ENCODE measurements around the gene TGDS. TPM values are rescaled to one million over a fixed set of nuclear protein-coding genes. Genes with fewer than 3 reads are reported as not detected.
"Not testable (repeated sequence)": the region's sequence is repeated elsewhere in the genome, so short reads cannot be mapped to it uniquely, and the experiment has no call there.

Gene TGDS, protein sequence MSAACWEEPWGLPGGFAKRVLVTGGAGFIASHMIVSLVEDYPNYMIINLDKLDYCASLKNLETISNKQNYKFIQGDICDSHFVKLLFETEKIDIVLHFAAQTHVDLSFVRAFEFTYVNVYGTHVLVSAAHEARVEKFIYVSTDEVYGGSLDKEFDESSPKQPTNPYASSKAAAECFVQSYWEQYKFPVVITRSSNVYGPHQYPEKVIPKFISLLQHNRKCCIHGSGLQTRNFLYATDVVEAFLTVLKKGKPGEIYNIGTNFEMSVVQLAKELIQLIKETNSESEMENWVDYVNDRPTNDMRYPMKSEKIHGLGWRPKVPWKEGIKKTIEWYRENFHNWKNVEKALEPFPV
- total RNA-seq (1 to 10 TPM; 2.1 to 6.5 (median 5.1) TPM), polyA plus RNA-seq (1 to 10 TPM; 5.8 to 8.4 TPM)

DNA sequence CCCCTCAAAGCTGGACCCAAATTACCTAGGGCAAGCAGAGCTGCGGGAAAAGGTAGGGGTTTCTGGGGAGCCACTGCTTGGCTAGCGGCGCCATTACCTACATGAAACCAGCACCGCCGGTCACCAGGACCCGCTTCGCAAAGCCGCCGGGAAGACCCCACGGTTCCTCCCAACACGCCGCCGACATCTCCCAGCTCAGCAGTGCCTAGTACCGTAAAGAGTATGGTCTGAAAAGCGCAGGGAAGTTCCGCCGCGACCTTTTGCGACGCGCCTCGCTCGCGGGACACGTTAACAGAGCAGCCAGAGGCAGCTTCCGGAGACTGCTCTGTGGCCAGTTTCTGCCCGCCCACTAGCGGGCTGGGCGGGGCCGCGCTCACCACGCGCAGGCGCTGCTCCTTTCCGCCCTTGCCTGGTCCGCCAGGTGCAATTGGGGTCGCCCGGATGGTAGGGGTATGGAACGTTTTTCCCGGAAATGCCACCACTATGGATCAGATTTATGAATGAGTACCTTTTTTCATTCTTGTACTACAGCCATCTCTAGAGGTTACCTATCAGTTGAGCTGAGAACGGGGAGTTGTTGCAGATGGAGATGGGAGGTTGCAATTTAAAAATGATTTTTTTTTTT lies at the start of gene TGDS:
TGDS (minus strand) TSS at position 203 of the 625 bp plus-strand sequence; CDS start at position 187, 16 bp downstream.
- peak within 1 kb of the TSS; percentile 61 to 89 (median 86) for H3K4me3 ChIP-seq
- DNase-seq (peak; percentile 88 to 94 (median 90)), ATAC-seq (peak; percentile 98 to 99 (median 99)), FAIRE-seq (no peak)
- WGBS, 2 donors, result 0 to 1% methylated on average over 41 of the region's 41 CpGs
- H3K27me3 ChIP-seq, result no peaks in the 10 kb centered on the region
- peaks cover 14 to 25% (median 22%) of the 10 kb centered on the region in 3 donors for H3K4me1 ChIP-seq
- TF ChIP-seq CTCF (IDR thresholded peaks at IDR 0.05), result no peak
- peaks cover 0 to 13% (median 0%) of the 10 kb centered on the region in 3 donors for H3K36me3 ChIP-seq
- intact Hi-C loops (cut with DNase I), result no loop called here
- peak within 1 kb of the TSS; percentile 39 to 86 (median 68) for H3K27ac ChIP-seq
- H3K9me3 ChIP-seq, result no peaks in the 10 kb centered on the region

GRCh38 chr13:94641409-94641941 lies 45.5 kb upstream of the TGDS start:
- ATAC-seq (peak in 3 of 4 donors; percentile 51 to 81 (median 70)), DNase-seq (no peak), FAIRE-seq (no peak)
- no peaks in the 10 kb centered on the region for H3K4me1 ChIP-seq
- H3K27me3 ChIP-seq, result no peaks in the 10 kb centered on the region
- H3K4me3 ChIP-seq, result no peak overlapping the region
- intact Hi-C loops (cut with DNase I), result no loop called here
- no peaks in the 10 kb centered on the region for H3K36me3 ChIP-seq
- no peaks in the 10 kb centered on the region for H3K9me3 ChIP-seq
- no peak overlapping the region for H3K27ac ChIP-seq
- 63 to 66% methylated on average over 3 of the region's 3 CpGs for WGBS, 2 donors
- TF ChIP-seq CTCF (IDR thresholded peaks at IDR 0.05), result no peak

GRCh38 chr13:94640721-94641120 lies 44.8 kb upstream of the TGDS start:
- ATAC-seq (no peak), DNase-seq (no peak), FAIRE-seq (no peak)
- 60 to 64% methylated on average over 2 of the region's 2 CpGs for WGBS, 2 donors
- TF ChIP-seq CTCF (IDR thresholded peaks at IDR 0.05), result no peak
- no peaks in the 10 kb centered on the region for H3K27me3 ChIP-seq
- no peak overlapping the region for H3K27ac ChIP-seq
- H3K36me3 ChIP-seq, result no peaks in the 10 kb centered on the region
- H3K4me1 ChIP-seq, result no peaks in the 10 kb centered on the region
- H3K4me3 ChIP-seq, result no peak overlapping the region
- intact Hi-C loops (cut with DNase I), result no loop called here
- no peaks in the 10 kb centered on the region for H3K9me3 ChIP-seq

- H3K4me3 ChIP-seq; DNase-seq; FAIRE-seq; H3K27ac ChIP-seq; H3K27me3 ChIP-seq; H3K9me3 ChIP-seq; intact Hi-C loops (cut with DNase I); H3K36me3 ChIP-seq; H3K4me1 ChIP-seq; ATAC-seq: not testable (repeated sequence)
- 98 to 100% methylated on average over 3 of the region's 3 CpGs for WGBS, 2 donors
These were observed 41.7 kb upstream of the TGDS start for GRCh38 chr13:94637677-94638076.

- ATAC-seq (no peak), DNase-seq (no peak), FAIRE-seq (no peak)
- Histone ChIP-seq H3K9me3 (no peaks in the 10 kb centered on the region), H3K27me3 (no peaks in the 10 kb centered on the region), H3K27ac (no peak overlapping the region), H3K4me3 (no peak overlapping the region), H3K36me3 (no peaks in the 10 kb centered on the region), H3K4me1 (no peaks in the 10 kb centered on the region)
- WGBS, 2 donors, result 83 to 86% methylated on average over 1 of the region's 1 CpG
- no peak for TF ChIP-seq CTCF (IDR thresholded peaks at IDR 0.05)
- intact Hi-C loops (cut with DNase I), result no loop called here
These were observed 41.1 kb upstream of the TGDS start for GRCh38 chr13:94636942-94637578.

- not testable (repeated sequence) for FAIRE-seq
- 80 to 84% methylated on average over 5 of the region's 5 CpGs for WGBS, 2 donors
These were observed 40.1 kb upstream of the TGDS start for GRCh38 chr13:94636096-94636495.

More at GRCh38 chr13:94636096-94636495, 40.1 kb upstream of the TGDS start:
- H3K4me1 ChIP-seq; intact Hi-C loops (cut with DNase I); H3K27ac ChIP-seq; ATAC-seq; DNase-seq; H3K9me3 ChIP-seq; H3K27me3 ChIP-seq; H3K4me3 ChIP-seq; H3K36me3 ChIP-seq: not testable (repeated sequence)

Measured in pancreas (tissue), 10 donors.